ENCODE results near the gene IL34.

Gene IL34

GRCh38 chr16:70659546-70659945 lies 13.2 kb downstream of the IL34 start:
- Histone ChIP-seq H3K4me3 (replicated peaks; ENCODE audit: low read depth, low read length) (no peak overlapping the region), H3K36me3 (ENCODE audit: control insufficient read depth, insufficient read depth, low read length) (no peaks in the 10 kb centered on the region), H3K27me3 (replicated peaks; ENCODE audit: control insufficient read depth, insufficient read depth, low read length) (no peaks in the 10 kb centered on the region)
- no peak for DNase-seq (ENCODE audit: extremely low read depth, insufficient read length)
- TF ChIP-seq CTCF (IDR thresholded peaks at IDR 0.05; ENCODE audit: insufficient read depth, low read length, poor library complexity, severe bottlenecking) = no peak

- no peaks in the 10 kb centered on the region for H3K27me3 ChIP-seq (replicated peaks; ENCODE audit: control insufficient read depth, insufficient read depth, low read length)
- no peak overlapping the region for H3K4me3 ChIP-seq (replicated peaks; ENCODE audit: low read depth, low read length)
- no peaks in the 10 kb centered on the region for H3K36me3 ChIP-seq (ENCODE audit: control insufficient read depth, insufficient read depth, low read length)
- no peak for DNase-seq (ENCODE audit: extremely low read depth, insufficient read length)
- no peak for TF ChIP-seq CTCF (IDR thresholded peaks at IDR 0.05; ENCODE audit: insufficient read depth, low read length, poor library complexity, severe bottlenecking)
Measured at GRCh38 chr16:70659953-70660671, 13.8 kb downstream of the IL34 start.

- no peak overlapping the region for H3K4me3 ChIP-seq (replicated peaks; ENCODE audit: low read depth, low read length)
- no peaks in the 10 kb centered on the region for H3K36me3 ChIP-seq (ENCODE audit: control insufficient read depth, insufficient read depth, low read length)
- DNase-seq (ENCODE audit: extremely low read depth, insufficient read length) = no peak
- H3K27me3 ChIP-seq (replicated peaks; ENCODE audit: control insufficient read depth, insufficient read depth, low read length) = no peaks in the 10 kb centered on the region
- no peak for TF ChIP-seq CTCF (IDR thresholded peaks at IDR 0.05; ENCODE audit: insufficient read depth, low read length, poor library complexity, severe bottlenecking)
Measured at GRCh38 chr16:70660672-70661350, 14.5 kb downstream of the IL34 start.

- H3K4me3 ChIP-seq (replicated peaks; ENCODE audit: low read depth, low read length) = no peak overlapping the region
- no peaks in the 10 kb centered on the region for H3K27me3 ChIP-seq (replicated peaks; ENCODE audit: control insufficient read depth, insufficient read depth, low read length)
- no peaks in the 10 kb centered on the region for H3K36me3 ChIP-seq (ENCODE audit: control insufficient read depth, insufficient read depth, low read length)
- DNase-seq (ENCODE audit: extremely low read depth, insufficient read length) = no peak
- no peak for TF ChIP-seq CTCF (IDR thresholded peaks at IDR 0.05; ENCODE audit: insufficient read depth, low read length, poor library complexity, severe bottlenecking)
Measured at GRCh38 chr16:70661534-70661917, 15.2 kb downstream of the IL34 start.

- no peak for TF ChIP-seq CTCF (IDR thresholded peaks at IDR 0.05; ENCODE audit: insufficient read depth, low read length, poor library complexity, severe bottlenecking)
- Histone ChIP-seq H3K27me3 (replicated peaks; ENCODE audit: control insufficient read depth, insufficient read depth, low read length) (no peaks in the 10 kb centered on the region), H3K4me3 (replicated peaks; ENCODE audit: low read depth, low read length) (no peak overlapping the region), H3K36me3 (ENCODE audit: control insufficient read depth, insufficient read depth, low read length) (no peaks in the 10 kb centered on the region)
- DNase-seq (ENCODE audit: extremely low read depth, insufficient read length) = no peak
Measured at GRCh38 chr16:70661918-70662641, 15.7 kb downstream of the IL34 start.

Measured in GM06990 (cell line).